ENCODE results near the gene ST3GAL2. TPM values are rescaled to one million over a fixed set of nuclear protein-coding genes. Genes with fewer than 3 reads are reported as not detected.
A peak's percentile ranks its signal among the peaks of the same experiment; 100 is the strongest.

ST3GAL2 gene
- total and polyA plus RNA-seq, 10 of the 15 experiments (the other 5 are each of a cell fraction or from before 2014, with no cell fraction given): 0.95 to 61.7 (median 25.9) TPM

- Histone ChIP-seq H3K36me3 (ENCODE audit: control insufficient read depth in 2 of 2, insufficient read depth in 2 of 2, low read length in 1 of 2) (peaks cover 9 to 14% of the 10 kb centered on the region in 2 experiments; a peak in 3 of 4 replicates), H2AFZ (ENCODE audit: control insufficient read depth, low read depth, low read length) (peak overlapping the region; percentile 33), H3K27me3 (replicated peaks in 1 of 2; ENCODE audit: control insufficient read depth in 2 of 2, insufficient read depth in 2 of 2, low read length in 1 of 2) (no peaks in the 10 kb centered on the region), H3K9ac (ENCODE audit: control insufficient read depth, insufficient read depth, low read length) (peak overlapping the region; percentile 98), H4K20me1 (ENCODE audit: control insufficient read depth, insufficient read depth) (no peaks in the 10 kb centered on the region), H3K4me1 (ENCODE audit: control insufficient read depth, insufficient read depth, low read length) (peaks cover 14% of the 10 kb centered on the region), H3K4me3 (peak overlapping the region; percentile 97), H3K9me3 (replicated peaks; ENCODE audit: control insufficient read depth, insufficient read depth, low read length) (no peaks in the 10 kb centered on the region), H3K79me2 (ENCODE audit: control insufficient read depth, insufficient read depth, low read length) (peaks cover 23% of the 10 kb centered on the region), H3K4me2 (ENCODE audit: control insufficient read depth, insufficient read depth) (peak overlapping the region; percentile 92), H3K27ac (ENCODE audit: control insufficient read depth, insufficient read depth) (peak overlapping the region; percentile 92)
- DNase-seq (ENCODE audit: low read depth, low spot score): no peak
- intact Hi-C loops (cut with micrococcal nuclease; ENCODE audit: unreplicated experiment) (loop anchor here (2.0 kb wide), 4 partner anchors 50 to 148 kb away; partner anchors contain the start of gene ST3GAL2), in situ Hi-C loops (cut with MboI) (no loop called here)
- WGBS (ENCODE audit: insufficient coverage, insufficient replicate concordance, low lambda C conversion rate, missing lambda C conversion rate): under 1% methylated on average over 31 of the region's 31 CpGs
- BruUV-seq (replicated peaks): no TSS peak
- ChIA-PET CTCF (interaction anchor here (0.7 to 2.9 kb wide), 13 partner anchors 11 to 103 kb away, joined by 3 to 26 read pairs (median 4); partner anchors contain the start of genes FCSK and ST3GAL2), RAD21 (ENCODE audit: unreplicated experiment) (interaction anchor here (0.8 to 3.3 kb wide), 20 partner anchors 10 to 272 kb away, joined by 3 to 28 read pairs (median 6); partner anchors contain the start of genes COG4, DDX19A, FCSK and SF3B3), POLR2A (interaction anchor here (0.5 to 2.4 kb wide), 20 partner anchors 7 to 617 kb away, joined by 3 to 20 read pairs (median 4); partner anchors contain the start of genes DDX19A and FCSK), SMC1A (ENCODE audit: uncharacterized antibody, unreplicated experiment) (interaction anchor here (0.7 to 2.4 kb wide), 21 partner anchors 10 to 273 kb away, joined by 3 to 11 read pairs (median 4); partner anchors contain the start of genes AARS1 and FCSK)
- ATAC-seq: peak; percentile 53
- peak; percentile 7 for FAIRE-seq
- TF ChIP-seq TAF1 (IDR thresholded peaks at IDR 0.05; ENCODE audit: borderline replicate concordance, low read depth, low read length) (no peak), PML (IDR thresholded peaks at IDR 0.05; ENCODE audit: low read length) (peak; percentile 23; the same call in 1 of the 2 replicates), LARP7 (IDR thresholded peaks at IDR 0.05) (peak; percentile 22; the same call in 1 of the 2 replicates), ATF2 (IDR thresholded peaks at IDR 0.05; ENCODE audit: low read length) (peak; percentile 56; the same call in 1 of the 2 replicates), YY1 (IDR thresholded peaks at IDR 0.05; ENCODE audit: low read depth, low read length) (0 out of 2 replicates have a peak, but pooled peaks have one; percentile 28), BCL3 (IDR thresholded peaks at IDR 0.05; ENCODE audit: borderline replicate concordance, insufficient read depth, low read depth, low read length, poor library complexity, severe bottlenecking) (peak; percentile 57), EED (IDR thresholded peaks at IDR 0.05; ENCODE audit: low read depth) (peak; percentile 13; the same call in 1 of the 2 replicates), PAX5 (IDR thresholded peaks at IDR 0.05; ENCODE audit: borderline replicate concordance, low read depth, low read length) (0 out of 2 replicates have a peak, but pooled peaks have one; percentile 11), NR2F1 (conservative IDR thresholded peaks at IDR 0.05) (no peak), MTA3 (IDR thresholded peaks at IDR 0.05; ENCODE audit: borderline replicate concordance, low read length) (peak; percentile 63; the same call in 1 of the 2 replicates), ZZZ3 (IDR thresholded peaks at IDR 0.05; ENCODE audit: control insufficient read depth, insufficient read length, low read depth) (no peak), IRF5 (IDR thresholded peaks at IDR 0.05; ENCODE audit: borderline replicate concordance) (no peak), PKNOX1 (IDR thresholded peaks at IDR 0.05) (peak; percentile 73; the same call in 1 of the 2 replicates)
These were observed 58.5 kb downstream of the ST3GAL2 start for GRCh38 chr16:70380248-70380918.

Data from GM12878 (cell line).